Measurements from ENCODE around the gene MIDN.

MIDN gene

GRCh38 chr19:1285737-1286360 lies 37.5 kb downstream of the MIDN start, which contains the start of gene EFNA2:
Gene EFNA2 (plus strand): TSS chr19:1285873. CDS start chr19:1286169, 296 bp downstream.
- Histone ChIP-seq H3K9me3 (no peaks in the 10 kb centered on the region), H3K4me1 (ENCODE audit: control insufficient read depth in 1 of 2, insufficient read depth in 1 of 2, low read depth in 1 of 2, low read length in 1 of 2) (no peaks in the 10 kb centered on the region), H3K4me3 (ENCODE audit: low read depth in 1 of 2, low read length in 1 of 2) (no peak within 1 kb of the TSS), H3K27ac (no peak within 1 kb of the TSS), H3K27me3 (peaks cover 81% of the 10 kb centered on the region), H3K36me3 (no peaks in the 10 kb centered on the region)
- TF ChIP-seq CTCF (IDR thresholded peaks at IDR 0.05) = no peak

GRCh38 chr19:1286487-1287353 lies 38.3 kb downstream of the MIDN start:
- no peak overlapping the region for H3K27ac ChIP-seq
- H3K36me3 ChIP-seq = no peaks in the 10 kb centered on the region
- TF ChIP-seq CTCF (IDR thresholded peaks at IDR 0.05) = no peak
- no peaks in the 10 kb centered on the region for H3K4me1 ChIP-seq (ENCODE audit: control insufficient read depth in 1 of 2, insufficient read depth in 1 of 2, low read depth in 1 of 2, low read length in 1 of 2)
- H3K27me3 ChIP-seq = peaks cover 90% of the 10 kb centered on the region
- no peak overlapping the region for H3K4me3 ChIP-seq (ENCODE audit: low read depth in 1 of 2, low read length in 1 of 2)
- no peaks in the 10 kb centered on the region for H3K9me3 ChIP-seq

GRCh38 chr19:1287354-1288225 lies 39.2 kb downstream of the MIDN start:
- Histone ChIP-seq H3K4me3 (ENCODE audit: low read depth in 1 of 2, low read length in 1 of 2) (no peak overlapping the region), H3K4me1 (ENCODE audit: control insufficient read depth in 1 of 2, insufficient read depth in 1 of 2, low read depth in 1 of 2, low read length in 1 of 2) (no peaks in the 10 kb centered on the region), H3K27ac (no peak overlapping the region), H3K36me3 (no peaks in the 10 kb centered on the region), H3K27me3 (peaks cover 98% of the 10 kb centered on the region), H3K9me3 (no peaks in the 10 kb centered on the region)
- no peak for TF ChIP-seq CTCF (IDR thresholded peaks at IDR 0.05)

GRCh38 chr19:1288226-1288612 lies 39.8 kb downstream of the MIDN start:
- Histone ChIP-seq H3K4me3 (ENCODE audit: low read depth in 1 of 2, low read length in 1 of 2) (no peak overlapping the region), H3K4me1 (ENCODE audit: control insufficient read depth in 1 of 2, insufficient read depth in 1 of 2, low read depth in 1 of 2, low read length in 1 of 2) (no peaks in the 10 kb centered on the region), H3K9me3 (no peaks in the 10 kb centered on the region), H3K27ac (no peak overlapping the region), H3K27me3 (peaks cover 98% of the 10 kb centered on the region), H3K36me3 (no peaks in the 10 kb centered on the region)
- TF ChIP-seq CTCF (IDR thresholded peaks at IDR 0.05) = no peak

GRCh38 chr19:1288833-1289685 lies 40.7 kb downstream of the MIDN start:
- H3K4me3 ChIP-seq (ENCODE audit: low read depth in 1 of 2, low read length in 1 of 2) = no peak overlapping the region
- H3K36me3 ChIP-seq = no peaks in the 10 kb centered on the region
- no peaks in the 10 kb centered on the region for H3K4me1 ChIP-seq (ENCODE audit: control insufficient read depth in 1 of 2, insufficient read depth in 1 of 2, low read depth in 1 of 2, low read length in 1 of 2)
- peaks cover 98% of the 10 kb centered on the region for H3K27me3 ChIP-seq
- H3K27ac ChIP-seq = no peak overlapping the region
- H3K9me3 ChIP-seq = no peaks in the 10 kb centered on the region
- TF ChIP-seq CTCF (IDR thresholded peaks at IDR 0.05) = no peak

Data from neutrophil (primary cell).